GM19193 (cell line): ENCODE data around the gene TMEM156.

ENCODE experiments used
- POLR2A ChIP-seq: IDR thresholded peaks from 4 replicates; pipeline ENCODE4 v1.6.1; 2011; ENCODE audit not compliant: insufficient read depth, insufficient read length; ENCODE audit errors: extremely low read depth

The TMEM156 gene

DNA sequence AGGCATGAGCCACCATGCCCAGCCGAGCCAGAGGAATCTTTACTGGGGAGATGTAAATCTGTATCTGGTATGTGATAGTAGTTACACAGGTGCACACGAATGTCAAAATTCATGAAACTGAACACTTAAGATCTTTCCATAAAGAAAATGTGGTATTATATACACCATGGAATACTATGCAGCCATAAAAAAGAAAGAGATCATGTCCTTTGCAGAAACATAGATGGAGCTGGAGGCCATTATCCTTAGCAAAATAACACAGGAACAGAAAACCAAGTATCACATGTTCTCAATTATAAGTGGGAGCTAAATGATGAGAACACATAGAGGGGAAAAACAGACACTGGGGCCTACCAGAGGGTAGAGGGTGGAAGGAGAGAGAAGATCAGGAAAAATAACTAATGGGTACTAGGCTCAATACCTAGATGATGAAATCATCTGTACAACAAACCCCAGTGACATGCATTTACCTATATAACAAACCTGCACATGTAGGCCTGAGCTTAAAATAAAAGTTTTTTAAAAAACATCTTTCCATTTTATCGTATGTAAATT is 7.8 kb downstream of the TMEM156 start:
- TF ChIP-seq POLR2A = no peak

DNA sequence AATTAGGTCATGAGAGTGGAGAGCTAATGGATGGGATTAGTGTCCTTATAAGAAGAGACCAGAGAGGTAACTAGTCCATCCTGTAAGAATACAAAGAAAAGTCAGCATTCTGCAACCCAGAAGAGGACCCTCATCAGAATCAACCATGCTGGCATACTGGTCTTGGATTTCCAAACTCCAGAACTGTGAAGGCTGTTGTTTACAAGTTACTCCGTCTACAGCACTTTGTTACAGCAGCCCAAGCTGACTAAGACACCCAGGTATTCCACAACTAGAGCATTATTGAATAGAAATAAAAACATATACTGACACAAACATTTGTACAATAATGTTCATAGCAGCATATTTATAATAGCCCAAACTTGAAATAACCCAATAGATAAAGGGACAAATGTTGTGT is 9.2 kb downstream of the TMEM156 start:
- TF ChIP-seq POLR2A = no peak

DNA sequence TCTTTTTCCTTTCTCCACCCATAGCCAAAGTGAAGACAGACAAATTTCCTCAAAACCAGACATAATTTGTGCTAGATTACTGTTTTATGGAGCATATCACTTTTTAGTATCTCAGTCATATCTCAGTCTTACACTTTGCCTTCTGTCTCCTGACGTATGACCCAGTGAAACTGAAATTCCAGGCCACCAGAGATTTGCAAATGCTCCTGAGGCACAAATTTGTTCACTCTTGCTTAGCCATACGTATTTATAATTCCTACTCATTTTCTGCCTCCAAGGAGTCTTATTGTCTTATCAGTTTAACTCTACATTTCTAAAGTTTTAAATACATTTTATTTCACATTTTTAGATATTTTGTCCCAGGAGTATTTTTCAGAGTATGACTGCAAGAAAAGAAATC is 10.0 kb downstream of the TMEM156 start:
- TF ChIP-seq POLR2A = no peak

DNA sequence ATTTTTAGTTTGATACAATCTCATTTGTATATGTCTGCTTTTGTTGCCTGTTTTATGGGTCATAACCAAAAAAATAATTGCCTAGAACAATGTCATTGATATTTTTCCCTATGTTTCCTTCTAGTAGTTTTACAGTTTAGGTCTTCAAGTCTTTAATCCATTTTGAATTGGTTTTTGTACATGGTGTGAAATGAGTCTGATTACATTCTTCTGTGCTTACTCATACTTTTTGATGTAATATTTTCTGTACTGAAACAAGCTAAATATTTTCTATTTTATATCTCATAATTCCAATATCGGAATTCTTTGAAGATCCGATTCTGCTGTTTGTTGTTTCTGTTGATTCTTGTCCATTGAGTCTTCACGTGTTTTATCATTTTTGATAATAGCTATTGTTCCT is 10.6 kb downstream of the TMEM156 start:
- TF ChIP-seq POLR2A = no peak

DNA sequence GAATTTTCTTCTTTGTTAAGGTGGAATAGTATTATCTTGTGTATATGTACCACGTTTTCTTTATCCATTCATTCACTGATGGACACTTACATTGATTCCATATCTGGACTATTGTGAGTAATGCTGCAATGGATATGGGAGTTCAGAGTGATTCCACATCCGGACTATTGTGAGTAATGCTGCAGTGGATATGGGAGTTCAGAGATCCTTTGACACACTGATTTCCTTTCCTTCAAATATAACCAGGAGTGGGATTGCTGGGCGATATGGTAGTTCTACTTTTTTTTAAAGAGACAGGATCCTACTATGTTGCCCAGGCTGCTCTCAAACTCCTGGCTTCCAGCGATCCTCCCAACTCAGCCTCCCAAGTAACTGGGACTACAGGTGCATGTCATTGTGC is 12.1 kb downstream of the TMEM156 start:
- no peak for TF ChIP-seq POLR2A

DNA sequence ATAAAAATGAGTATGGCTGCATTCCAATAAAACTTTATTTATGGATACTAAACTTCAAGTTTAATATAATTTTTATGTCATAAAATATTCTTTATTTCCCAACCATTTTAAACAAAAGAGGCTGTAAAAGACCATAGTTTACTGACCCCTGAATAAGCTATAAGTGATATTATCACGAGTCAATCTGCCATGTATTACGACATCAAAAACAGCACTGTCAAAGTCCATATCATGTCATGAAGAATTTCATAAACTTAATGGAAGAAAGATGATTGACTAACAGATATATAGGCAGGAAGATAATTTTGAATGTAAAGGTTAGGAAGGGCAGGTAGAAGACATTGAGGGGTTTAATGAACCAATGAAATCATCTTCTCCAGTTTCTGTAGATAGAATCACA is 18.2 kb downstream of the TMEM156 start:
- no peak for TF ChIP-seq POLR2A

DNA sequence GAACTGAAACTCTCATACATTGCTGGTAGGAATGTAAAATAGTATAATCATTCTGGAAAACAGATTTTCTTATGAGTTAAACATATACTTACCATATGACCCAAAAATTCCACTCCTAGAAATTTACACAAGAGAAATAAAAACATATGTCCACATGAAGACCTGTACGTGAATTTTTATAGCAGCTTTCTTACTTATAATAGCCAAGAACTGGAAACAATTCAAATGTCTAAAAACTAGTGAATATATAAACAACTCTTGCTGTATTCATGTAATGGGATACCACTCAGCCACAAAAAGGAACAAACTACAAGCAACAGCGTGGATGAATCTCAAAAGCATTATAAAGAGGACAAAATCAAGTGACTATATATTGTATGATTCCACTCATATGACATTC is 27.5 kb downstream of the TMEM156 start:
- no peak for TF ChIP-seq POLR2A

DNA sequence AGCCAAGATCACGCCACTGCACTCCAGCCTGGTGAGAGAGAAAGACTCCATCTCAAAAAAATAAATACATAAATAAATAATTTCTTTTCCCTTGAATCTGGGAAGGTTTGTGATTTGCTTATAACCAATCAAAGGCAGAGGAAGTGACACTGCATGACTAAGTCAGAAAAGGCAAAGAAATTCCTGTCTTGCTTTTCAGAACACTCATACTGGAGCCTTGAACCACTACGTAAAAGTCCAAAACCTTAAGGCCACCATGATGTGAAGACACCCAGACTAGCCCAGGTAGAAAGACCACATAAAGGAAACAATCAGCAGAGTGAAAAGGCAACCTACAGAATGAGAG is 36.6 kb downstream of the TMEM156 start:
- TF ChIP-seq POLR2A = no peak

DNA sequence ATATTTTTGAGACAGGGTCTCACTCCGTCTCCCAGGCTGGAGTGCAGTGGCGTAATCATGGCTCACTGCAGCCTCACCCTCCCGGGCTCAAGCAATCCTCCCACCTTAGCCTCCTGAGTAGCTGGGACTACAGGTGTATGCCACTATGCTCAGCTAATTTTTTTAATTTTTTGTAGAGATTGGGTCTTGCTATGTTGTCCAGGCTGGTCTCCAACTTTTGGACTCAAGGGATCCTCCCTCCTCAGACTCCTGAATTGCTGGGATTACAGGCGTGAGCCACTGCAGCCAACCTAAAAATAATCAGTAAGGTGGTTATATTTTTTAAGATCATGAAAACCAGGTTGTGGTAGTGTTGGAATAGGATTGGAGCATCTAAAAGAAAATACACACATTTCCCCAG is 38.1 kb downstream of the TMEM156 start:
- no peak for TF ChIP-seq POLR2A

DNA sequence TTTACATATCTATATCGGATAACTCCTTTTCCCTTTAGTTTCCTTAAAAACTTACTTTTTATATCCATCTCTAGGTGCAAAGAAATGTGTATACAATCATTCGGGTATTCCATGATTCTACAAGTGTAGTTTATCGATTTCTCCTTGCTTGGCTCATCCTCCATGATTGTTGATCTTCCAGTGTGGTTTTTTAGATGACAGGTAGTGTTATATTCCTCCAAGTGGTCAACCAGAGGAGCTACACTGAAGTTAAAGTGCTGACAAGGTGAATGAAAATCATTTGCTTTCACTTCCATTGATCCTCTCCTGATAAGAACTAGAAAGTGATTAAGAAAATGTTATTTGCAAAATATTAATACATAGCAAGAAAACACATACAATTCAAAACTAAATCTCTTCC is 38.5 kb downstream of the TMEM156 start:
- no peak for TF ChIP-seq POLR2A

DNA sequence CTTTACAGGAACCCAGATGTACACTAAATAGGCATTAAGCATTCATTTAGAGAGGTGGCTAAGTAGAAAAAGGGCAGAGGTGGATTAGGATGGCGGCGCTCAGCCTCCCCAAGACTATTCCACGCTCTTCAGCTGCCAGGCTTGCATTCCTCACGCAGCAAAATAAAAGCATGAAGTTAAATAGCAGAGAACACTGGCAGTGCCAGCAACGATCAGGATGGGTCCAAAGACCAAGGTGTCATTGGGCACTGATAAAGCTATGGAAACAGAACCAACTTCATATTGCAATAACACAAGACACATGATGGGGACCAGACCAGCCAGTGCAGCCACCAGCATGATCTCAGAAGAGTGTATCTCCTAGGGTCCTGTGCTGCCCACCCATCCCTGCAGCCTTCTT is 42.0 kb downstream of the TMEM156 start:
- no peak for TF ChIP-seq POLR2A

DNA sequence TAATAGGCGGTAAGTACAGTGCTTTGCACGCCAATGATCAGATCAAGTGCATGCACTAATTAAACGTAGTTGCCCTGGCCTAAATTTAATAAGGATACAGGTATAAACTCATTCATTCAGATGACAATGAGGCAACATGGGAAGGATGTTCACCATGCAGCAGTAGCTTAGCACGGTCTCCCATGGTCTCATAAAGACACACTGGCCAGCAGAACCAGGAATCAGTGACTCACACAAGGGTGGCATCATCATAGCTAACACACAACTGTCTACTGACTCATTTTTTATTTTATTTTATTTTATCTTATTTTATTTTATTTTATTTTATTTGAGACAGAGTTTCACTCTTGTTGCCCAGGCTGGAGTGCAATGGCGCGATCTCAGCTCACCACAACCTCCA is 42.7 kb downstream of the TMEM156 start:
- no peak for TF ChIP-seq POLR2A

DNA sequence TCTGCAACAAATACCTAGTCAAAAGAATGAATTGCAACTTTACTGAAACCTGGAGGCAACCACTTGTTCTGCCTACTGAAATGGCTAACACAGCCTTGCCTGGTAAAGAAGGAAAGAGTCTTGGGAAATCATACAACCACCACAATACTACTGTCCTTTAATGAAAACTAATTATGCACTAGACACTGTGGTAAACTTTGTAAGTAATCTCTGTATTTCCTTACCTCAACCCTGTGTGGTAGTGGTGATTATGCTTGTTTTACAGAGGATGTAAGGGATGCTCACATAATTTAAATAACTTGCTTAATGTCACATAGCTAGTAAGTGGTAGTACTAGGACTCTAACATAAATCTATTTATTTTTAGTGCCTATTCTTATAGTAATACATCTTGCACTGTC is 44.7 kb downstream of the TMEM156 start:
- TF ChIP-seq POLR2A = no peak

DNA sequence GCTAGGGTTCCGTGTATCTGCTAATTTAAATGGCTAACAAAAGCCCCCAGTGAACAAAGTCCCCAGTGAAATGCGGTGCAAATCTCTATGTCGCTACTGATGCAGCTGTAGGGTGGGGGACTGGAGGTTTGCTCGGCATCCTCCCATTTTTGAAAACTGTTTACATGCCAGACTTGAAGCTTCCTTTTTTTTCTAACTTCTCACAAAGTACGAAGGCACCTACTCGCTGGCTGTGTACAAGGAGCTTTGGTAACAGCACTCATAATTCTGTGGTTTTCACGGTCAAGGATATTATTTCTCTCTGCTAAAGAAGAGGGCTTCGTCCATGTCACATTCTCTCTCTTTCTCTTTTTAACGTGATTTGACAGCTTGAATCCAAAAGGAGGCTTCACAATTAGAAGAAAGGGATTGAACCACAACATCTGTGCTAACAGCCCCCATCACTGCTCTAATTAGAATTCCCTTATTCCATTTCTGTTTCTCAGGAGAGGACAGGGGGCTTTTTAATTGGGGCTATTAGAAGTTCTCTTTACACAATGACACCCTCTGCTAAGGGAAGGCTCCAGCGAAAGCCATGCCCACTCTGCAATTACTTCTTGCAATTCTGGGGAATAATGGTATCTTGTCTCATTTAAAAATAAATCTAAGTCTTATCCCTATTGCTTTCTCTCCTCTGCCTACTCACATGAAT is 46.7 kb downstream of the TMEM156 start:
- TF ChIP-seq POLR2A = no peak

DNA sequence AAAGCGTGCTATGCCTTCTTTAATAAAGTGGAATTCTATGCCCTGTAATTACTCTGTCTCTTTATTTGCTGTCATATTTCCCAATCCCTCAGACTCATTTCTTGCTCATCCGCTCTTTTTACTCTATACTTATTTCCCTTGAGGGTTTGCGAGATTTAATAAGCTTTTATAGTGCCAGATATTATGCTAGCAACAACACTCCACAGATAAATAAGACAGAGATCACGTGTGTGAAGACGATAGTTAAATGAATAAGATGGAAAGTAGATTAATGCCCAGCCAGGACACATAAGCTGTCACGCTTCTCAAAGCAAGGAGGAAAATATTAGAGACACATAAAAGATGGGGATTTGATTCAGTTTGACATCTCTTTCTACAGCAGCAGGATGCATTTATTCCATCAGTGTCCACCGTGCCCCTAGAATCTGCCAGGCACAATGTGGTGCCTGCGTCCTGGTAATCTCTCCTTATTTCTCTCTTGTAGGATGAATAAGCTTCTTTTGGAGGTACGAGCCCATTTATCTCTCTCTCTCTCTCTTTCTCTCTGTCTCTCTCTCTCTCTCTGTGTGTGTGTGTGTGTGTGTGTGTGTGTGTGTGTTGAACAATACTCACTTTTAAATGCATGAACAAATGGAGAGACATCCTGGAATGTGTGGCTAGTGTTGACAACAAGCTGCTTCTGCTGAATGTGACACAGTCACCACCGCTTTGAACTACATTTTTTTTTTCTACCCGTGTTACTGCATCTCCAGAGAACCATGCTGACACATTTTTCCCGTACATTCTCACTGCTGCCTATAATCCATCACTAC is 48.2 kb downstream of the TMEM156 start:
- no peak for TF ChIP-seq POLR2A

DNA sequence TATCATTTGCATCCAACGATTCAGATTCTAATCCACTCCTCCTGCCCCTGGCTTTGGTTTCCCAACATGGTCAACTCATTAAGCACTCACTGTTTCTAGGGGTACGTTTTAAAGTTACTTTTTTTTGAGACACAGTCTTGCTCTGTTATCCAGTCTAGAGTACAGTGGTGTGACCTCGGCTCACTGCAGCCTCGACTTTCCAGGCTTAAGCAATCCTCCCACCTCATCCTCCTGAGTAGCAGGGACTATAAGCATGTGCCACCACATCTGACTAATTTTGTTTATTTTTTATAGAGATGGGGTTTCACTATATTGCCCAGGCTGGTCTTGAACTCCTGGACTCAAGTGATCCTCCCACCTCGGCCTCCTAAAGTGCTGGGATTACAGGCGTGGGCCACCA is 48.9 kb downstream of the TMEM156 start:
- TF ChIP-seq POLR2A = no peak
